IPS DF 4.7 (cell line): ENCODE results near the gene ELMO1.

Experiments used
- DNase-seq: peaks from one replicate; pipeline ENCODE4 v3.0.0-alpha.2; 2013; ENCODE audit warnings: low spot score; ENCODE audit errors: extremely low read depth

Gene ELMO1

GRCh38 chr7:37475646-37476045 lies 27.0 kb upstream of the ELMO1 start:
- no peak for DNase-seq

- no peak for DNase-seq
Observed at GRCh38 chr7:37471619-37472018, 23.0 kb upstream of the ELMO1 start.

GRCh38 chr7:37467002-37467401 lies 18.3 kb upstream of the ELMO1 start:
- DNase-seq: no peak

- no peak for DNase-seq
Observed at GRCh38 chr7:37462138-37462537, 13.5 kb upstream of the ELMO1 start.

- no peak for DNase-seq
Observed at GRCh38 chr7:37455081-37455480, 6.4 kb upstream of the ELMO1 start.

GRCh38 chr7:37452346-37452745 lies 3.7 kb upstream of the ELMO1 start:
- DNase-seq: no peak

- no peak for DNase-seq
Observed at GRCh38 chr7:37450035-37450434, 1.4 kb upstream of the ELMO1 start.

- no peak for DNase-seq
Observed at GRCh38 chr7:37449621-37450020, 957 bp upstream of the ELMO1 start.

- DNase-seq: no peak
Observed at GRCh38 chr7:37448011-37448635, 541 bp downstream of the ELMO1 start.

- DNase-seq: no peak
Observed at GRCh38 chr7:37446371-37446770, 2.3 kb downstream of the ELMO1 start.

GRCh38 chr7:37445790-37446189 lies 2.9 kb downstream of the ELMO1 start:
- DNase-seq: no peak

- DNase-seq: no peak
Observed at GRCh38 chr7:37445064-37445723, 3.5 kb downstream of the ELMO1 start.

GRCh38 chr7:37443627-37444026 lies 5.0 kb downstream of the ELMO1 start:
- DNase-seq: no peak

- no peak for DNase-seq
Observed at GRCh38 chr7:37442268-37442667, 6.4 kb downstream of the ELMO1 start.

- DNase-seq: no peak
Observed at GRCh38 chr7:37441816-37442215, 6.8 kb downstream of the ELMO1 start.

- no peak for DNase-seq
Observed at GRCh38 chr7:37441386-37441760, 7.3 kb downstream of the ELMO1 start.

- DNase-seq: no peak
Observed at GRCh38 chr7:37440738-37441385, 7.8 kb downstream of the ELMO1 start.

- DNase-seq: no peak
Observed at GRCh38 chr7:37439653-37440026, 9.0 kb downstream of the ELMO1 start.

- no peak for DNase-seq
Observed at GRCh38 chr7:37438906-37439652, 9.6 kb downstream of the ELMO1 start.

- no peak for DNase-seq
Observed at GRCh38 chr7:37435156-37435855, 13.4 kb downstream of the ELMO1 start.

- no peak for DNase-seq
Observed at GRCh38 chr7:37434529-37434928, 14.1 kb downstream of the ELMO1 start.

GRCh38 chr7:37433166-37433565 lies 15.5 kb downstream of the ELMO1 start:
- no peak for DNase-seq
